Lower leg skin (tissue), 3 donors: ENCODE measurements around the gene PPP1R13B.

ENCODE experiments used
- CTCF ChIP-seq, 3 donors: fragments of 450-650 bp; IDR thresholded peaks; one replicate each; pipeline ENCODE4 v1.5.1; 2016; ENCODE audit warnings: antibody characterized with exemption in 3 of 3, mild to moderate bottlenecking in 3 of 3, moderate library complexity in 2 of 3
- POLR2A ChIP-seq, 2 donors: fragments of 450-650 bp; IDR thresholded peaks; one replicate each; pipeline ENCODE4 v1.6.1; 2016 to 2017; ENCODE audit warnings: antibody characterized with exemption in 2 of 2, mild to moderate bottlenecking in 1 of 2, moderate library complexity in 1 of 2

GRCh38 chr14:103728721-103729120 is 118.7 kb downstream of the PPP1R13B start:
- no peak for TF ChIP-seq CTCF (IDR thresholded peaks at IDR 0.05)
- TF ChIP-seq POLR2A (IDR thresholded peaks at IDR 0.05) = no peak
